ENCODE measurements around the gene RAB5IF. TPM values are rescaled to one million over a fixed set of nuclear protein-coding genes. Genes with fewer than 3 reads are reported as not detected.

The RAB5IF gene
- total RNA-seq, 4 donors from 2014 or later: 203 to 373 (median 267) TPM

DNA sequence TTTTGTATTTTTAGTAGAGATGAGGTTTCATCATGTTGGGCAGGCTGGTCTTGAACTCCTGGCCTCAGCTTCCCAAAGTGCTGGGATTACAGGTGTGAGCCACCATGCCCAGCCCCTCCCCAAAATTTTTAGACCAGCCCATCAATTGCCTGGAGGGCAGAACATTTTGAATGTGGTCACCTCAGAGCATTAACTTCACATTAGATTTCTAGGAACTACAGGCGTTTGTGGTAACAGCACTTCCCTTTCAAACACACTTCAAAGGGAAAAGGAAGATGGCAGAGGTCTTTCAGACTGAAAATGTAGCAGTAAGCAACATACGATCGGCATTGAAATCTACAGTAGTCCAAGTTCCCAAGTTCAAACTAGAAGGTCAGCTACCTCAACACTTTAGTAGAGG lies 52.7 kb downstream of the RAB5IF start:
- 54 to 75% methylated on average over 3 of the region's 3 CpGs for WGBS, 2 donors
- no peaks in the 10 kb centered on the region for H3K4me1 ChIP-seq
- H3K27me3 ChIP-seq: no peaks in the 10 kb centered on the region
- H3K9me3 ChIP-seq: no peaks in the 10 kb centered on the region
- H3K27ac ChIP-seq: no peak overlapping the region
- no peak for DNase-seq
- H3K4me3 ChIP-seq: no peak overlapping the region
- intact Hi-C loops (cut with DNase I): no loop called here
- TF ChIP-seq, protein P1, sequence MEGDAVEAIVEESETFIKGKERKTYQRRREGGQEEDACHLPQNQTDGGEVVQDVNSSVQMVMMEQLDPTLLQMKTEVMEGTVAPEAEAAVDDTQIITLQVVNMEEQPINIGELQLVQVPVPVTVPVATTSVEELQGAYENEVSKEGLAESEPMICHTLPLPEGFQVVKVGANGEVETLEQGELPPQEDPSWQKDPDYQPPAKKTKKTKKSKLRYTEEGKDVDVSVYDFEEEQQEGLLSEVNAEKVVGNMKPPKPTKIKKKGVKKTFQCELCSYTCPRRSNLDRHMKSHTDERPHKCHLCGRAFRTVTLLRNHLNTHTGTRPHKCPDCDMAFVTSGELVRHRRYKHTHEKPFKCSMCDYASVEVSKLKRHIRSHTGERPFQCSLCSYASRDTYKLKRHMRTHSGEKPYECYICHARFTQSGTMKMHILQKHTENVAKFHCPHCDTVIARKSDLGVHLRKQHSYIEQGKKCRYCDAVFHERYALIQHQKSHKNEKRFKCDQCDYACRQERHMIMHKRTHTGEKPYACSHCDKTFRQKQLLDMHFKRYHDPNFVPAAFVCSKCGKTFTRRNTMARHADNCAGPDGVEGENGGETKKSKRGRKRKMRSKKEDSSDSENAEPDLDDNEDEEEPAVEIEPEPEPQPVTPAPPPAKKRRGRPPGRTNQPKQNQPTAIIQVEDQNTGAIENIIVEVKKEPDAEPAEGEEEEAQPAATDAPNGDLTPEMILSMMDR (IDR thresholded peaks at IDR 0.05): no peak
- no peak for TF ChIP-seq POLR2A (IDR thresholded peaks at IDR 0.05)
- peaks cover 0 to 97% (median 6%) of the 10 kb centered on the region in 3 donors for H3K36me3 ChIP-seq

Small RNA genes within 50 kb of the gene (small RNA-seq; reads per million reads assigned to genes)
- gene RF00017: 0 reads per million in 4 donors

Other genes with a start within 250 kb of the RAB5IF start
- 100 to 1,000 TPM in 1 of 4 donors, 10 to 100 TPM in 3; 10.7 to 313 (median 60.7) TPM for gene MYL9, start 64.3 kb upstream of the RAB5IF start, total RNA-seq
- gene TGIF2, start 32.2 kb upstream of the RAB5IF start, total RNA-seq: 10 to 100 TPM in 1 of 4 donors, 1 to 10 TPM in 3; 3.4 to 10.9 (median 7.1) TPM
- 1 to 10 TPM in 1 of 4 donors, under 1 TPM in 2, not detected in 1; 0.11 to 1.9 (median 0.61) TPM for gene SLA2, start 40.4 kb downstream of the RAB5IF start, total RNA-seq
- gene NDRG3, start 140.3 kb downstream of the RAB5IF start, total RNA-seq: 10 to 100 TPM; 13.9 to 23.5 (median 18.1) TPM
- gene DSN1, start 168.0 kb downstream of the RAB5IF start, total RNA-seq: 10 to 100 TPM in 2 of 4 donors, 1 to 10 TPM in 2; 6.9 to 13.0 (median 9.7) TPM